Smooth muscle cell (in vitro differentiated cells): ENCODE results near the gene UVRAG. TPM values are rescaled to one million over a fixed set of nuclear protein-coding genes. Genes with fewer than 3 reads are reported as not detected.

Experiments
- DNase-seq: peaks from one replicate; lab custom pipeline; 2025; ENCODE audit not compliant: unreplicated experiment; lab: John Stamatoyannopoulos, UW
- H2AFZ ChIP-seq: fragments of 200-600 bp; sonication (generic); 2 replicates; pipeline ENCODE4 v1.6.0; 2016; ENCODE audit warnings: antibody characterized with exemption, low read depth, mild to moderate bottlenecking
- H3F3A ChIP-seq: fragments of 200-600 bp; sonication (generic); 2 replicates; pipeline ENCODE4 v1.6.0; 2017; ENCODE audit warnings: antibody characterized with exemption, low read depth
- H3K27ac ChIP-seq: fragments of 200-600 bp; sonication (generic); 2 replicates; pipeline ENCODE4 v1.5.1; 2016; ENCODE audit warnings: low read depth, mild to moderate bottlenecking
- H3K27me3 ChIP-seq: fragments of 200-600 bp; sonication (generic); 2 replicates; pipeline ENCODE4 v1.6.1; 2016; ENCODE audit warnings: low read depth, mild to moderate bottlenecking
- H3K36me3 ChIP-seq: fragments of 200-600 bp; sonication (generic); 2 replicates; pipeline ENCODE4 v1.5.1; 2016; ENCODE audit warnings: low read depth
- H3K4me1 ChIP-seq: fragments of 200-600 bp; sonication (generic); 2 replicates; pipeline ENCODE4 v1.5.1; 2016; ENCODE audit warnings: low read depth
- H3K4me2 ChIP-seq: fragments of 200-600 bp; sonication (generic); 2 replicates; pipeline ENCODE4 v1.6.0; 2016; ENCODE audit warnings: mild to moderate bottlenecking
- H3K4me3 ChIP-seq: fragments of 200-600 bp; sonication (generic); 2 replicates; pipeline ENCODE4 v1.5.1; 2016; ENCODE audit warnings: mild to moderate bottlenecking
- H3K79me2 ChIP-seq: fragments of 200-600 bp; sonication (generic); 2 replicates; pipeline ENCODE4 v1.6.0; 2016; ENCODE audit warnings: low read depth, mild to moderate bottlenecking
- H3K9ac ChIP-seq: fragments of 200-600 bp; sonication (generic); 2 replicates; pipeline ENCODE4 v1.6.0; 2016; ENCODE audit warnings: low read depth
- H3K9me3 ChIP-seq: fragments of 200-600 bp; sonication (generic); replicated peaks from 2 replicates; pipeline ENCODE4 v1.5.1; 2016; ENCODE audit warnings: low read depth
- H4K20me1 ChIP-seq: fragments of 200-600 bp; sonication (generic); 2 replicates; pipeline ENCODE4 v1.6.0; 2016; ENCODE audit warnings: low read depth
- CTCF ChIP-seq: fragments of 200-600 bp; sonication (generic); IDR thresholded peaks from 2 replicates; pipeline ENCODE4 v1.5.1; 2017; ENCODE audit warnings: borderline replicate concordance, mild to moderate bottlenecking, antibody characterized with exemption; ENCODE audit not compliant: insufficient read depth, poor library complexity, severe bottlenecking
- WGBS: methylation state at CpG from one replicate; pipeline ENCODE4 v1.1.7; 2016; ENCODE audit warnings: low lambda C conversion rate; 5-methylcytosine and 5-hydroxymethylcytosine counted together
- polyA plus RNA-seq: library from polyadenylated mRNA; unstranded; fragments of >200 nt; fragmentation: Nextera tagmentation; extraction: Ambion mirVana; gene quantifications from 2 replicates; pipeline ENCODE4 v1.2.1, GENCODE V29; 2016
- total RNA-seq: library from RNA; depleted of rRNA; stranded (reverse); fragments of >200 nt; gene quantifications from 2 replicates; pipeline ENCODE4 v1.2.3, GENCODE V29; 2014

UVRAG gene
- total and polyA plus RNA-seq, 2 experiments from 2014 or later, result 12.9 to 20.2 TPM

GRCh38 chr11:75955443-75955842 lies 140.4 kb downstream of the UVRAG start:
- Histone ChIP-seq H3F3A (no peaks in the 10 kb centered on the region), H3K4me2 (no peak overlapping the region), H3K27me3 (no peaks in the 10 kb centered on the region), H2AFZ (no peak overlapping the region), H3K9me3 (no peaks in the 10 kb centered on the region), H3K4me1 (peaks cover 5% of the 10 kb centered on the region), H4K20me1 (peaks cover 13% of the 10 kb centered on the region), H3K9ac (no peak overlapping the region), H3K27ac (no peak overlapping the region), H3K36me3 (no peaks in the 10 kb centered on the region), H3K4me3 (no peak overlapping the region), H3K79me2 (no peaks in the 10 kb centered on the region)
- 72% methylated on average over 5 of the region's 5 CpGs for WGBS
- no peak for TF ChIP-seq CTCF
- DNase-seq, result no peak

- Histone ChIP-seq H3K36me3 (peaks cover 4% of the 10 kb centered on the region), H3K4me3 (no peak overlapping the region), H2AFZ (no peak overlapping the region), H3F3A (no peaks in the 10 kb centered on the region), H3K9me3 (no peaks in the 10 kb centered on the region), H4K20me1 (peaks cover 3% of the 10 kb centered on the region), H3K4me1 (no peaks in the 10 kb centered on the region), H3K79me2 (no peaks in the 10 kb centered on the region), H3K4me2 (no peak overlapping the region), H3K9ac (no peak overlapping the region), H3K27me3 (no peaks in the 10 kb centered on the region), H3K27ac (no peak overlapping the region)
- TF ChIP-seq CTCF, result no peak
- DNase-seq, result no peak
- 97% methylated on average over 2 of the region's 2 CpGs for WGBS
These were observed 144.5 kb downstream of the UVRAG start for GRCh38 chr11:75959540-75959939.

- H3K4me3 ChIP-seq, result no peak overlapping the region
- H3K4me2 ChIP-seq, result no peak overlapping the region
- H3K27me3 ChIP-seq, result no peaks in the 10 kb centered on the region
- no peak overlapping the region for H3K9ac ChIP-seq
- H3K36me3 ChIP-seq, result peaks cover 4% of the 10 kb centered on the region
- H3K4me1 ChIP-seq, result no peaks in the 10 kb centered on the region
- no peak overlapping the region for H3K27ac ChIP-seq
- H3F3A ChIP-seq, result no peaks in the 10 kb centered on the region
- H4K20me1 ChIP-seq, result peaks cover 6% of the 10 kb centered on the region
- H3K79me2 ChIP-seq, result no peaks in the 10 kb centered on the region
- H2AFZ ChIP-seq, result no peak overlapping the region
- 99% methylated on average over 2 of the region's 2 CpGs for WGBS
- no peak for DNase-seq
- TF ChIP-seq CTCF, result no peak
- no peaks in the 10 kb centered on the region for H3K9me3 ChIP-seq
These were observed 149.1 kb downstream of the UVRAG start for GRCh38 chr11:75964071-75964470.

GRCh38 chr11:75966537-75967287 lies 151.7 kb downstream of the UVRAG start:
- Histone ChIP-seq H3K9me3 (no peaks in the 10 kb centered on the region), H2AFZ (no peak overlapping the region), H3K4me3 (no peak overlapping the region), H4K20me1 (peaks cover 3% of the 10 kb centered on the region), H3K27me3 (no peaks in the 10 kb centered on the region), H3K27ac (peak overlapping the region; percentile 40), H3K4me1 (no peaks in the 10 kb centered on the region), H3K4me2 (peak overlapping the region; percentile 49), H3K36me3 (peaks cover 4% of the 10 kb centered on the region), H3K9ac (no peak overlapping the region), H3F3A (no peaks in the 10 kb centered on the region), H3K79me2 (peaks cover 4% of the 10 kb centered on the region)
- no peak for TF ChIP-seq CTCF
- no peak for DNase-seq
